Left colon (tissue), 2 donors: ENCODE data around the gene EDEM1. TPM values are rescaled to one million over a fixed set of nuclear protein-coding genes. Genes with fewer than 3 reads are reported as not detected.
"Not testable (repeated sequence)": the region's sequence is repeated elsewhere in the genome, so short reads cannot be mapped to it uniquely, and the experiment has no call there.

Experiments used
- ATAC-seq: fragments of 200-7000 bp; cut with Tn5 transposase; one replicate; pipeline ENCODE4 v1.9.1; 2020; ENCODE audit warnings: mild to moderate bottlenecking, moderate library complexity
- DNase-seq, 2 donors: peaks; one replicate each; pipeline ENCODE4 v3.0.0-alpha.2; 2020
- intact Hi-C, 2 donors: fragments of 100-400 bp; cut with DNase I in 1 of 2; cut with micrococcal nuclease in 1 of 2; formaldehyde crosslinking; loops; one replicate each; pipeline versions ENCODE4 v1.11.2 to v1.14.0; 2022; cut with DNase I, micrococcal nuclease
- total RNA-seq, 2 donors: library from RNA; stranded (reverse); fragmentation: NEBNext Ultra II Directional; extraction: Animal tissue kit (Norgen Biotek cat#: 25700); gene quantifications; one replicate each; pipeline ENCODE4 v1.2.1, GENCODE V29; 2021
- donor health status: DM: no; HTN: no; CAD: no.
- donor health status: DM: yes; HTN: yes; CAD: no.

The EDEM1 gene
- total RNA-seq, 2 donors from 2014 or later = 49.2 to 62.0 TPM

DNA sequence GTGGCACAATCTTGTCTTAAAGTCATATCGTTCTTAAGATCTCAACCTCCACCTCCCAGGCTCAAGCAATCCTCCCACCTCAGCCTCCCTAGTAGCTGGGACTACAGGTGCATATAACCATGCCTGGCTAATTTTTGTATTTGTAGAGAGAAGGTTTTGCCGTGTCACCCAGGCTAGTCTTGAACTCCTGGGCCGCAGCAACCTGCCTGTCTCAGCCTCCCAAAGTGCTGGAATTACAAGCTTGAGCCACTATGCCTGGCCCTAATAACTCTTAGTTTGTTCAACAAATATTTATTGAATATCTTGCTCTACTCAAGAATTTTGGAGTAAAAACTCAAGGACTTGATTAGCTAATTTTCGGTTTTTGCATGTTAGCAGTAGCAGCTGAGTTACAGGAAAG, 19.4 kb upstream of the EDEM1 start:
- DNase-seq (no peak), ATAC-seq (no peak)
- intact Hi-C loops = no loop called here

DNA sequence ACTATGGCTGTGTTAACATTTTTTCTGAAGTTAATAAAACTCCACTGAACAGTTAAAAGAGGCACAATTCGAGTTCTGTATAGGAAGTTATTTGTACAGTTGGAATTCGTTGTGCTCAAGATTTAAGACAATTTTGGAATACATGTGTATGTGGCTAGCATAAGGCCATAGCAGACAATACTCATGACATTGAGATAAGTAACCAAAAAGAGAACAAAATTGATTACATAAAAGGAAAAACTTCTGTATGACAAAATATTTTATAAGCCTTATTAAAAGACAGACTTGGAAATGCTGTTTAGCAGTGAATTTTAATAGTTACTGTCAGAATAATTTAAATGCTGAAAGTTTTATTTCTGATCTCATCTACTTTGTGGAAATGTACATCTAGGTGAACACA, 17.7 kb upstream of the EDEM1 start:
- intact Hi-C loops = no loop called here
- DNase-seq (no peak), ATAC-seq (no peak)

DNA sequence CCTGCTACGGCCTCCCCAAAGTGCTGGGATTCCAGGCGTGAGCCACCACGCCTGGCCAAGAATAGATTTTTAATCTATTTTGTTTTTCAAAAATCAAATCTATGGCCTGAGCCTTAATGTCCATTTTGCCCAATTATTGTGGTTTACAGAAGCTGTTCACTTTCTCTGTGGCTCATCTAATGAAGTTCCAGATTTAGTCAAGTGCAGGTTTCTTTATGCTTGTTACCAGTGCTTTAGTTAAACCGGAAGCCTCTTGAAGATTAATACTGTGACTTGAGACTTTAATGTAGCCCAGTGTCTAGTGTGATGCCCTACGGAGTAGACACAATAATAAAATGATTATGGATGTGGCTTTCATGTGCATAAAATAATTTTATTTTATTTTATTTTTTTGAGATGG, 16.5 kb upstream of the EDEM1 start:
- ATAC-seq (no peak), DNase-seq (no peak)
- intact Hi-C loops = no loop called here

DNA sequence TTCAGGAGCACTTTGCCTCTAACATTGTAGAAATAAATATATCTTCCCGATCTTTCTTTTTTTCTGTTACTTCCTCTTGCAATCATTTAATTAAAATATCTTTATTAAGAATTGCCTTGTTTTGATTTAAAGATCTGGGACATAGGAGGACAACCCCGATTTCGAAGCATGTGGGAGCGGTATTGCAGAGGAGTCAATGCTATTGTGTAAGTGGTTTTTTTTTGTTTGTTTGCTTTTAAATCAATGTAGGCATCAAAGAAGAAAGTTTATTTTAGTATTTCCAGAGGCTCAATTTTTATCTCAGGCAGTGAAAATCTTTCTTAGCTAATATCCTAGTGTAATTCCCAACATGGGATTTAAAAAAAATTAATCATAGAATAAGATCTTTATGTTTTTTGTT, 15.5 kb upstream of the EDEM1 start:
- no peak for DNase-seq
- intact Hi-C loops = no loop called here
- ATAC-seq = no peak

DNA sequence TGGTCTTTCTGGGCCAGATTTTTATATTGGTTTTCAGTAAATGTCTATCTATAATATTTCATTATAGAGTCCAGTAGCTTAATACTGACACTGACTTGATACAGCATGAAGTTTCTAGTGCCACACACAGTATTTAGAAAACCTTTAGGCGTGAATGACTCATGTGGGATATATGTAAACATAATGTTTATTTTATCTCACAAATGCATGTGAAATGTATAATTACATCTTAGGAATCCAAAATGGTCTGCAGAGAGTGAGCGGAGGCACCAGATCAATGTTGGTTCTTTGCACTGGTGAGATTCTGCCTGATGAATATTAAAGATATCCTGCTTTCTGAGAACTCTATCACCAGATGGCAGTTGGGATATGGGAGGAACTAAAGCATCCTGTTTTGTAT, 8.5 kb upstream of the EDEM1 start:
- intact Hi-C loops, DNase-seq: not testable (repeated sequence)
- peak; percentile 26 for ATAC-seq

DNA sequence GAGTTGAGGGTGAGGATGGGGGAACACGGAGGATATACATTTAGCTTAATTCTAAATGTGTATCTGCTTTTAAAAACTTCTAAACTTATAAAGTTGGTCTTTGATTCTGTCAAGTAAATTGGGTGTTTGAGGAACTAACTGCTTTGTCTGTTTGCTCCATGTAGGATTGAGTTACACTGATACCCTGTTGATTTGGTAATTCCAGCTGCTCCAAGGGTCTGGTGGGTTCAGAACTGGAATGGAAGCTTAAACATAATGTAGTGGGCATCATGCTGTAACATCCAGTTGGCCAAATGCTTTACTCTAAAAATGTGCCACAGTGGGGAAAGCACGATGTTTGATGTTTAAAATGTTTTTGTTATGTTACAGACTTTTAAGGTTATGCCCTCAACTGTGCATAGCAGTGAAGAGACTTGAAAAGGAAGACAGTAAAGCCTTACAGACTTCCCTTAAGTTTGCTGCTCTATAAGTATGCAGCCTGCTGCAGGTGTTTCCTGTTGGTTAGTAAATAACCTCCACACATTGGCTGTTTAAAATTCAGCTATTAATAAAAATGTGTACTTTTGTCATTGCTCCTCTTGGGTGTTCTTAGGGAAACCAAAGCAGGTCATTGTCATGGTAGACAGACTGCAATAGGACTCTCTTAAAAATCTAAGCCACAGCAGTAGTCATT, 5.9 kb upstream of the EDEM1 start:
- intact Hi-C loops = no loop called here
- no peak for ATAC-seq

DNA sequence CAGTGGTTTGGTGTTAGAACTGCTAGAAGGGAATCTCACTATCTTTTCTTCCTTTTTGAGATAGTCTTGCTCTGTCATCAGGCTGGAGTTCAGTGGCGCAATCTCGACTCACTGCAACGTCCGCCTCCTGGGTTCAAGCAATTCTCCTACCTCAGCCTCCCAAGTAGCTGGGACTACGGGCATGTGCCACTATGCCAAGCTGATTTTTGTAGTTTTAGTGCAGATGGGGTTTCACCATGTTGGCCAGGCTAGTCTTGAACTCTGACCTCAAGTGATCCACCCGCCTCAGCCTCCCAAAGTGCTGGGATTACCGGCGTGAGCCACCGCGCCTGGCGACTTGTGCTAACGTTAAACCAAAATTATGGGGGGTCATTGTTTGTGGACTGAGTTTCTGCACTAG, 3.8 kb upstream of the EDEM1 start:
- DNase-seq, ATAC-seq, intact Hi-C loops: not testable (repeated sequence)

More for the DNA sequence above, 5.9 kb upstream of the EDEM1 start:
- DNase-seq = no peak

DNA sequence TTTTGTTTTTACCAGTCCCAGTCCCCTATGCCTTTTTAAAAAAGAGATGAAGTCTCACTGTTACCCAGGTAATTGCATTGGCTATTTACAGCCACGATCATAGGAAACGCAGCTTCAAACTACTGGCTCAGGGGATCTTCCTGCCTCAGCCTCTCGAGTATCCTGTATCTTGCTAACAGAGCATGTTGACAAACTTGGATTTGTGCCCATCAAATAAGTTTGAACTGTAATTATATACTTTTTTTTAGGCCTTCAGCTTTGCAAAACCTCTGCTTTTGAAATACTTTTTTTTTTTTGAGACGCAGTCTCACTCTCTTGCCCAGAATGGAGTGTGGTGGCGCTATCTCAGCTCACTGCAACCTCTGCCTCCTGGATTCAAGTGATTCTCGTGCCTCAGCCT, 3.0 kb upstream of the EDEM1 start:
- intact Hi-C loops = no loop called here
- ATAC-seq (no peak), DNase-seq (no peak)

DNA sequence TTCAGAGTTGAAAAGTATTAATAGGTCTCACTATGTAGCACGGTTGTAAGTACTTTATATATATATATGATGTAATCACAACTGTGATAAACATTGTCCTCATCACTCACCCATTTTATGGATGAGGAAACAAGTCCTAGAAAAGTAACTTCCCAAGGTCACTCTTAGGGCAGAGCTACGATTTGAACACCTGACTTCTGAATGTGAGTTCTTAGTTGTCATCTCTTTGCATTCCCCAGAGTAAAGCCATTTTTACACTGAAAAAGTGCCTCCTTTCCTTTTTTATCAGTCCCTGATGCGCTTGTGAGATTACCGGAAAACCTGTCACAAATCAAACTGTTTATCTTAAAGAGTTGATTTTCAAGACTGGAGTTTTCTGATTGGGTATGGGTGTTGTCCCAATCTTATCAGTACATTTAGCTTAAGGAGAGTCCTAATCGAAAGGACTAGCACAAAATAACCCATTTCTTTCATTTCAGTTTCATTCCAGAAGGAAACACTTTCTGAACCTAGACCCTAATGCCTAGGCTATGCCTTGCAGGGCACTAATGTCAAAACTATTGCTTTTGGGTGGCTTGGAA, 2.3 kb upstream of the EDEM1 start:
- intact Hi-C loops = no loop called here
- DNase-seq = no peak
- no peak for ATAC-seq

DNA sequence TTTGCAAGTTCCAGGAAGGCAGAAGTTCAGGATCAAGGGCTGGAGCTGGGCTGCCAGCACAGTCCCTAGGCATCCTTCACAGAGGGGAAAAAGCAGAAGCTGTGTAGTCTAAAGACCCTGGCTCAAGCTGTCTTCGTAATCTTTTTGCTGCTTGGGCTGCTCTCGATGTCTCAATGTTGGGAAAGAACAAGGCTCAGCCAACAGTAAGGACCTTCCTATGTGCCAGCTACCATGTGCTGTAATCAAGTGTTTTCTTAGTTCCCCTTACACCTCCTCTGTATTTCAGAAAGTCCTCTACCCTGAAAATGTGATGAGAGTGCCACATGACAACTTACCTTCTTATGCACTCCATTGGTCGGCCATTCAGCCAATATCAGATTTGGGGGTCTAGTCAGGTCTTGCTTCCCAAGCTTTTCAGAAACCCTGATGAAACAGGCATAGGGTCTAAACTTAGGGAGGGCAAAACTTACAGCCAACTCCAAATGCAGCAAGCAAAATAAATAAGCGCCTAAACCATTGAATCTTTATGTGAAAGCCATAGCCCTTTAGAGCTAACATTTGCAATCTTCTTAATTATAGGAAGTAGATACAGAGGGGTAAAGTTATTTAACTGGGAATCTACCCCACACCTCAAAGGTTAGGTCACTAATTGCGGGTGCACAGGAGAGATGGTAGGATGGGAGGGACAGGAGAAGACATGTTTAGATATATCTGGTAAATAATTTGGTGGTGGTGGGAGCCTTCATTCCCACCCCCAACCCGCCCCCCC, 1.2 kb upstream of the EDEM1 start:
- no peak for DNase-seq
- intact Hi-C loops = no loop called here
- ATAC-seq = no peak

DNA sequence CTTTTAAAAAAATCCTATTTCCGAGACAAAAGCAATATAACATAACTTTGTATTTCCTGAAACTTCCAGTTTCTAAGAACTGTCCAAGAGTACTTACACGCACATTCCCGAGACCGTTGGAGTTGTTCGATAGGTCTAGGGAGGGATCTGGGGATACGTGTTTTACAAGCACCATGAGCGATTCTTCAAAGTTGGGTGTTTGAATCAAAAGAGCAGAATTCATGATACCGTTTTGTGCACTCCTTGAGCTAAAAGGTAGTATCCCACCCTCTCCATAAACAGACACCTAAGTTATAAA, 700 bp upstream of the EDEM1 start:
- peak; percentile 13 for ATAC-seq
- intact Hi-C loops = no loop called here
- DNase-seq = no peak

DNA sequence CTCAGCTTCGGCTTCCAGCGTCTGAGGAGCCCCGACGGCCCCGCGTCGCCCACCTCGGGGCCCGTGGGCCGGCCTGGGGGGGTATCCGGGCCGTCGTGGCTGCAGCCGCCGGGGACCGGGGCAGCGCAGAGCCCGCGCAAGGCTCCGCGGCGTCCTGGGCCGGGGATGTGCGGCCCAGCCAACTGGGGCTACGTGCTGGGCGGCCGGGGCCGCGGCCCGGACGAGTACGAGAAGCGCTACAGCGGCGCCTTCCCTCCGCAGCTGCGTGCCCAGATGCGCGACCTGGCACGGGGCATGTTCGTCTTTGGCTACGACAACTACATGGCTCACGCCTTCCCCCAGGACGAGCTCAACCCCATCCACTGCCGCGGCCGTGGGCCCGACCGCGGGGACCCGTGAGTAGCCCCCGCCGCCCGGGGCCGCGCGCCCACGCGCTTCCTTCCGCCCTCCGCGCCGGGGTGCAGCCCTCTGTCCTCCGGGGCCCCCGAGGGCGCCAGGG, 462 bp downstream of the EDEM1 start:
- peak; percentile 32 to 65 for DNase-seq
- peak; percentile 51 for ATAC-seq
- intact Hi-C loops = no loop called here

DNA sequence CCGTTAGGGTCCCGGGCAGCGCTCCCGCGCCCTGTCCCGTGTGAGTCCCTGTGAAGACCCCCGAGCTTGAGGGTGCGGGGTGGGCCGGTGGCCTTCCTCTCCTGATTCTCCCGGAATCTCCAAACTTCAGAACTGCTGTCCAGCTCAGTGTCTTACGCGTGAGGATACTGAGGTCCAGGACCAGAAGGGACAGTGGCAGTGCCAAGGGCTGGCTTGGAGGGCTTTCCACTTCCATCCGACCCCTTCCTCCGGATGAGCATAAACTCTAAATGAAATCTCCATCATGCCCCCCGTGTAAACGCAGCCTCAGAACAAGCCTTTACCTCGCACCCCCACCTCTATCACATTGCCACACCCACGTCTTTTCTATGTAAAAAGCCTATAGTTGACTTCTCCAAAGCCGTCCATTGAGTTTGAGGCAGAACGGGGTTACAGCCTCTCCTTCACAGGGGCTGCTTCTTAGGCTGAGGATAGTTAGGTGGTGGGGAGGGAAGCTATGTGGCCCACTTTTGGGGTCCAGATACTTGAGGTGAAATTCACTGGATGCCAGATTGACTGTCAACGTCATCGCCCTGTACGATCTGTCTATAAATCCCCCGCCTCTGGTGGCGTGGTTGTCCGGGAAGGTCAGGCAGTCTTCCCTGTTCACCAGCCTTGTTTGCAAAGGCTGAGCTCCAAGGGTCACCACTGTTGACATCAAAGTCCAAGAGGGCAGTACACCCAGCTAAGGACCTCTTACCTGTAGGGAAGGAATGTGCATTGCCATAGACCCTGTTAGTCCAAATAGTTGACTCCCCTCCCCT, 1.1 kb downstream of the EDEM1 start:
- DNase-seq (peak; percentile 51 to 54), ATAC-seq (peak; percentile 21)
- intact Hi-C loops = no loop called here

DNA sequence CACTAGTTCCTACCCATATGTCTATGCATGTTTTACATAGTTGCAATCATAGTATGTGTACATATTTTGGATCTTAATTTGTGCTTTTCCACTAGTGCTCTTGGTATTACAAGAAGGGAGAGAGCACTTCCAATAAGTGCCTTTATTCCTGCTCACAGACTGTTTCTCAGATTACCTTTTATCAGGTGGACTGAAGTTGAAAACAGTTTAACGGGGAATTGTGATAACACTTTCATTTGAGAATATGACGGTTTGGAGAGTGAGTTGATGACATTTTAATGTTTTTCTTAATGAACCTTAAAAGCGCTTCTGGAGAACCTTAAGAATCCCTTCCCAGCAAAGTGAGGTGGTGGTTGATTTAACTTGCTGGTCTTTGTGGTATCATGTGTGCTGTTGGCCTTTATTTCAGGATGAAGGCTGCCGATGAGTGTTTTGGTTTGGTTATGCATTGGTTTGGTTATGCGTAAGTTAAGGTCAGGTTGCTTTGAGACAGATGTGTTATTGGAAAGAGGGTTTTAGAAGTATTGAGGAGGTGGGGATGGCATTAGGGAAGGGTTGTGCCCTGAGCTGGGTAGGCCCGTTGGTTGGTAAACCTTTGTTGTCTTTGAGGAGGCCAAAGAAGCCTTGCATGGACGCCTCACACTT, 2.8 kb downstream of the EDEM1 start:
- intact Hi-C loops = no loop called here
- DNase-seq (no peak), ATAC-seq (no peak)

DNA sequence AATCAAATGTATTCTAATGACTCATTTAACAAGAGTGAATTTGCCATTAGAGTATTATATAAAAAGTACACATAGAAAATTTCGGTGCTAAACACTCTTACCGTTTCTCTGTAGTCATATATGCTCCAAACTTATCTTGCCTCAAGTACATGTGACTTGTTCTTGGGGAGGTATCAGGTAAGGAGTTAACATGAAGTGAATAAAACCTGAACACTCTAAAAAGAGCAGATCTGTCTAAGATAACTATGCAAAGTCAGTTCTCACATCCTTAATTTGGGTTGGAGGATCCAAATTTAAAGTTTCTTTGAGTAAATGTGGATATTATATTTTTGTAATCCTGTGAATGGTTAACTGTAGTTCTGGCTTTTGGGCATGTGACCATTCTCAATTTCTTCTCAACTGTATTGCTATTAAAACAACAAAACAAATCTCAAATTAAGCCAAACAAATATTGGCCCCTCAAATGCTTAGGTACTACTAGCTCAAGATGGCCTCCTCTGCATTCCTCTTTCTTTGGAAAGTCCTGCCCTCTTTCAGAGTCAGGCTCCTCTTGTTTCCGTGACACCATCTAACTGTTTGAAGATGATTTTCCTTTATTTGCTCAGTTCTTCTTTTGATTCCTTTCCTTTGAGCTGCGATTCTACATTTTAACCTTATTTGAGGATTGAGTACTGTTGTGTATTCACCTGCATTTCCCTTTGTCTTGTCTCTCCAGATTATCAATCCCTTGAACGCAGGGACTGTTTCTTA, 4.2 kb downstream of the EDEM1 start:
- intact Hi-C loops = no loop called here
- ATAC-seq (no peak), DNase-seq (no peak)

DNA sequence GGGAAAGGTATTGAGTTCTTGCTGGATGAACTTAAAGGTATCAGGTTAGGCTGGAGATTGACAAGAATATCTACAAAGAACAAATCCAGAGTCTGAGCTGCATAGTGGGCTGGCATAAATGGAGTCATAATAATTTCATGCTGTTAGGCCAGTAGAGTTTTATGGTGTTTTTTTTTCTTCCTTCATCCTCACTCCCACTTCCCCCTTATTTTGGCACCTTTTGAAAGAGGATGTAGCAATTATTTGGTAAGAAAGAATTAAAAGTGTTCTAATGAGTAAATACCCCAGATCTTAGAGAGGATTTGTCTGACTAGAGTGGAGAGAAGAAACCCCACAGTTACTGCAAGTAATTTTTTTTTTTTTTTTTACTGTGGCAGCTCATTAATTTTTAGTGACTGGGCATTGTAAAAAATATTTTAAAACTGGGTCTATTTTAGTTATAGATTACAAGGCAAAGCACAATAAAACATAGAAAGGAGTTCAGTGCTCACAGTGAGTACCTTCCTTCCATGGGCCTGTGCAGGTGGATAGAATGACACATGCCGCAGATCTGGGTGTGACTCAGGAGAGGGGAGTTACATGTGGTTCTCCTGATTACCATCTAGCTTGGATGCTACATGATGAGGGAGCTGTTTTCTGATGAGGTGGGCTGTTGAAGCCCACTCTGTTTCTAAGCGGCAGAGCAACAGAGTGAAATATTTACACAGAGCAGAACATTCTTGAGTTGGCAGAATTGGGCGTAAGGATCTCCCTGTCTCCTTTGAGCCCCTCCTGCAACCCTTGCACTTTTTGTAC, 5.3 kb downstream of the EDEM1 start:
- ATAC-seq = no peak
- intact Hi-C loops = no loop called here
- DNase-seq = no peak

DNA sequence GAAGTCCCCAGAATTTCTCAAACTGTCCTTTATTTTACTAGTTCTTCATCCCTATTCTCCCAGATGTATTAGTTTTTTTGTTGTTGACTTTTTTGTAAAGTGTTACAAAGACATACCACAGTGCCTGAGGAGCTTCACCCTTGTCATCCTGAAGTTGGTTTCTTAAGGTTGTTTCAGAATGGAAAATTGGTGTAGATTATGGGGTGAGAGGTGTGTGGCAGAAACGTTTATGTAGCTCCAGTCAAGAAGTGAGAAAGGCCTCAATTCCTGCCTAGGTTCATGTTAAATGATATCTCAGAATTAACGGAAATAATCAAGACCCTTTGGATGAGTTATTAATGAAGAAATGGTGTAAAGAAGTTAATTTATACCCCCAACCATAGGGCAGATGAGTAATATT, 6.8 kb downstream of the EDEM1 start:
- DNase-seq (no peak), ATAC-seq (no peak)
- intact Hi-C loops = no loop called here
